HCT116 (cell line): ENCODE measurements around the gene VRK1. TPM values are rescaled to one million over a fixed set of nuclear protein-coding genes. Genes with fewer than 3 reads are reported as not detected.

Experiments used
- ATAC-seq: fragments of 200-7000 bp; cut with Tn5 transposase; 2 replicates; pipeline ENCODE4 v1.9.1; 2020; ENCODE audit warnings: mild to moderate bottlenecking, moderate library complexity
- BruUV-seq: library from RNA; stranded (reverse); fragments of 400-500 nt; replicated peaks from 2 replicates; lab custom pipeline; 2021; lab: Mats Ljungman, UMichigan
- CTCF ChIA-PET: fragments of 300-600 bp; sonication (Branson Sonifier 250); formaldehyde crosslinking; loops from one replicate; lab custom pipeline; 2021; ENCODE audit warnings: antibody characterized with exemption; lab: Charles Lee
- POLR2A ChIA-PET: fragments of 300-600, 350-600 bp; sonication (Branson Sonifier 250); formaldehyde crosslinking; loops from one replicate; lab custom pipeline; 2021; ENCODE audit warnings: antibody characterized with exemption; lab: Charles Lee
- RAD21 ChIA-PET, 2 experiments: fragments of 300-600 bp; sonication (Branson Sonifier 250); formaldehyde crosslinking; loops; one replicate each; lab custom pipeline; 2023; ENCODE audit warnings: low total read pairs in 2 of 2; ENCODE audit not compliant: uncharacterized antibody in 2 of 2, unreplicated experiment in 2 of 2, low non-redundant PET in 1 of 2; lab: Charles Lee
- DNase-seq: peaks from one replicate; pipeline ENCODE4 v3.0.0-alpha.2; 2010; ENCODE audit warnings: low read depth, low spot score
- H2AFZ ChIP-seq: fragments of 200-600 bp; shearing (Covaris generic), sonication (generic); 2 replicates; pipeline ENCODE4 v1.6.1; 2017; ENCODE audit warnings: low read depth, mixed run types, mixed read lengths, antibody characterized with exemption, low read length; ENCODE audit not compliant: poor library complexity, severe bottlenecking
- H3K27ac ChIP-seq: 2 replicates; pipeline ENCODE4 v1.5.1; 2012; ENCODE audit warnings: low read depth, low read length
- H3K27me3 ChIP-seq: fragments of 200-600 bp; sonication (generic); 2 replicates; pipeline ENCODE4 v1.6.1; 2016; ENCODE audit warnings: mixed run types, low read length, mixed read lengths; ENCODE audit not compliant: insufficient read depth
- H3K36me3 ChIP-seq, 2 experiments: fragments of 200-500 bp in 1 of 2; fragments of 200-600 bp in 1 of 2; sonication (Bioruptor generic) in 1 of 2; sonication (generic) in 1 of 2; 2 replicates each; pipeline versions ENCODE4 v1.5.1 to v1.6.1; 2014 to 2016; ENCODE audit warnings: low read length in 2 of 2, inconsistent platforms in 1 of 2, mixed read lengths in 1 of 2, mixed run types in 1 of 2; ENCODE audit not compliant: insufficient read depth in 2 of 2, control insufficient read depth in 1 of 2
- H3K4me1 ChIP-seq, 2 experiments: fragments of 200-600 bp in 1 of 2; sonication (generic) in 1 of 2; 2 replicates each; pipeline versions ENCODE4 v1.5.1 to v1.6.1; 2012 to 2017; ENCODE audit warnings: low read length in 2 of 2, inconsistent platforms in 1 of 2, mild to moderate bottlenecking in 1 of 2, mixed read lengths in 1 of 2, mixed run types in 1 of 2, moderate library complexity in 1 of 2; ENCODE audit not compliant: insufficient read depth in 2 of 2, control insufficient read depth in 1 of 2
- H3K4me2 ChIP-seq: fragments of 200-600 bp; sonication (generic); 2 replicates; pipeline ENCODE4 v1.6.1; 2017; ENCODE audit warnings: mixed run types, low read length, mixed read lengths
- H3K4me3 ChIP-seq, 2 experiments: fragments of 200-600 bp in 1 of 2; sonication (generic) in 1 of 2; replicated peaks in 1 of 2; 2 replicates each; pipeline ENCODE4 v1.5.1; 2011 to 2016; ENCODE audit warnings: low read length in 2 of 2, control low read depth in 1 of 2, low read depth in 1 of 2, mild to moderate bottlenecking in 1 of 2, mixed read lengths in 1 of 2, mixed run types in 1 of 2
- H3K79me2 ChIP-seq: fragments of 200-600 bp; sonication (generic); 2 replicates; pipeline ENCODE4 v1.6.1; 2017; ENCODE audit warnings: mild to moderate bottlenecking, mixed run types, low read length, moderate library complexity, mixed read lengths; ENCODE audit not compliant: insufficient read depth
- H3K9ac ChIP-seq: fragments of 200-600 bp; sonication (generic); 2 replicates; pipeline ENCODE4 v1.6.1; 2016; ENCODE audit warnings: low read length, mixed read lengths
- H3K9me2 ChIP-seq: fragments of 200-600 bp; sonication (generic), shearing (Covaris generic); 2 replicates; pipeline ENCODE4 v1.6.1; 2017; ENCODE audit warnings: mixed run types, mild to moderate bottlenecking, moderate library complexity; ENCODE audit not compliant: insufficient read depth
- H3K9me3 ChIP-seq, 2 experiments: fragments of 200-500 bp in 1 of 2; fragments of 200-600 bp in 1 of 2; sonication (Bioruptor generic) in 1 of 2; sonication (generic) in 1 of 2; 2 replicates each; pipeline ENCODE4 v1.6.1; 2014 to 2017; ENCODE audit warnings: low read length in 2 of 2, mixed read lengths in 2 of 2, inconsistent platforms in 1 of 2, low read depth in 1 of 2, mild to moderate bottlenecking in 1 of 2, mixed run types in 1 of 2, moderate library complexity in 1 of 2; ENCODE audit not compliant: control insufficient read depth in 1 of 2, insufficient read depth in 1 of 2
- H4K20me1 ChIP-seq: fragments of 200-600 bp; sonication (generic), shearing (Covaris generic); 2 replicates; pipeline ENCODE4 v1.6.1; 2017; ENCODE audit warnings: mixed run types, mild to moderate bottlenecking, moderate library complexity; ENCODE audit not compliant: insufficient read depth
- ATF3 ChIP-seq: IDR thresholded peaks from 2 replicates; pipeline ENCODE4 v1.6.1; 2012
- CBX3 ChIP-seq: IDR thresholded peaks from 2 replicates; pipeline ENCODE4 v1.6.1; 2012; ENCODE audit warnings: low read depth
- CEBPB ChIP-seq: IDR thresholded peaks from 2 replicates; pipeline ENCODE4 v1.6.1; 2012; ENCODE audit warnings: low read depth
- CTCF ChIP-seq, 3 experiments: fragments of 200-600 bp in 1 of 3; sonication (generic) in 1 of 3; IDR thresholded peaks in 2 of 3; conservative IDR thresholded peaks in 1 of 3; 2 replicates each; pipeline ENCODE4 v1.5.1; 2012 to 2017; ENCODE audit warnings: low read depth in 2 of 3, low read length in 2 of 3, antibody characterized with exemption in 1 of 3, borderline replicate concordance in 1 of 3, control low read depth in 1 of 3, mild to moderate bottlenecking in 1 of 3, mixed read lengths in 1 of 3, mixed run types in 1 of 3, moderate library complexity in 1 of 3; ENCODE audit not compliant: insufficient read depth in 1 of 3
- ELF1 ChIP-seq: IDR thresholded peaks from 2 replicates; pipeline ENCODE4 v1.6.1; 2012; ENCODE audit warnings: low read depth, borderline replicate concordance
- JUND ChIP-seq: IDR thresholded peaks from 2 replicates; pipeline ENCODE4 v1.6.1; 2012
- MAX ChIP-seq: IDR thresholded peaks from 2 replicates; pipeline ENCODE4 v1.6.1; 2012
- POLR2A ChIP-seq: IDR thresholded peaks from 2 replicates; pipeline ENCODE4 v1.7.0; 2011; ENCODE audit warnings: borderline replicate concordance; ENCODE audit not compliant: insufficient read depth, insufficient read length; ENCODE audit errors: extremely low read depth
- POLR2AphosphoS5 ChIP-seq: IDR thresholded peaks from 2 replicates; pipeline ENCODE4 v1.6.1; 2011; ENCODE audit warnings: mild to moderate bottlenecking, low read depth, low read length, moderate library complexity
- RAD21 ChIP-seq: IDR thresholded peaks from 2 replicates; pipeline ENCODE4 v1.6.1; 2012; ENCODE audit warnings: low read depth, mild to moderate bottlenecking
- SIN3A ChIP-seq: IDR thresholded peaks from 2 replicates; pipeline ENCODE4 v1.6.1; 2012; ENCODE audit warnings: low read depth
- TCF7L2 ChIP-seq: IDR thresholded peaks from 2 replicates; pipeline ENCODE4 v1.7.0; 2011; ENCODE audit warnings: borderline replicate concordance, inconsistent platforms; ENCODE audit not compliant: insufficient read depth, insufficient read length; ENCODE audit errors: extremely low read depth
- YY1 ChIP-seq: IDR thresholded peaks from 2 replicates; pipeline ENCODE4 v1.6.1; 2011; ENCODE audit warnings: low read length, low read depth, moderate library complexity, mild to moderate bottlenecking; ENCODE audit not compliant: insufficient replicate concordance; ENCODE audit errors: extremely low read depth
- ZBTB33 ChIP-seq: IDR thresholded peaks from 2 replicates; pipeline ENCODE4 v1.6.1; 2011; ENCODE audit warnings: mild to moderate bottlenecking, low read length, moderate library complexity; ENCODE audit not compliant: insufficient replicate concordance; ENCODE audit errors: extremely low read depth
- ZFX ChIP-seq: fragments of 450-650 bp; IDR thresholded peaks from 2 replicates; pipeline ENCODE4 v1.6.1; 2017
- ZNF274 ChIP-seq: fragments of 200-500 bp; sonication (Bioruptor generic); IDR thresholded peaks from 2 replicates; pipeline ENCODE4 v1.6.1; 2014; ENCODE audit warnings: mild to moderate bottlenecking, low read depth, low read length, inconsistent platforms
- intact Hi-C: fragments of 100-400 bp; cut with micrococcal nuclease; formaldehyde crosslinking; loops from 2 replicates; pipeline ENCODE4 v1.10.0; 2022
- total RNA-seq: library from RNA; stranded (reverse); gene quantifications from one replicate; pipeline ENCODE4 v1.2.1, GENCODE V29; 2021; ENCODE audit not compliant: unreplicated experiment

Gene VRK1
- total RNA-seq, 1 experiment from 2014 or later, result 51.4 TPM

- TF ChIP-seq CTCF (IDR thresholded peaks at IDR 0.05 in 2 of 3, conservative IDR thresholded peaks at IDR 0.05 in 1 of 3; ENCODE audit: borderline replicate concordance in 1 of 3, insufficient read depth in 1 of 3, low read depth in 2 of 3, low read length in 2 of 3) (no peak), ATF3 (no peak), ZFX (no peak), POLR2AphosphoS5 (no peak)
These were observed 52.6 kb downstream of the VRK1 start (continued) for GRCh38 chr14:96849733-96850132.

GRCh38 chr14:96851694-96852381 is 54.7 kb downstream of the VRK1 start:
- H4K20me1 ChIP-seq, result peaks cover 10% of the 10 kb centered on the region; the same call in 1 of the 2 replicates
- no peak overlapping the region; the same call in 1 of the 2 replicates for H3K27ac ChIP-seq
- CTCF ChIA-PET, result interaction anchor here (1.2 to 2.1 kb wide), 7 partner anchors 8 to 283 kb away, joined by 3 to 20 read pairs (median 5); no protein-coding TSS in a partner anchor
- no TSS peak for BruUV-seq
- no peaks in the 10 kb centered on the region for H3K9me3 ChIP-seq
- H3K36me3 ChIP-seq, result peaks cover 2 to 22% of the 10 kb centered on the region in 2 experiments; a peak in 2 of 4 replicates
- no peaks in the 10 kb centered on the region for H3K27me3 ChIP-seq
- H3K9ac ChIP-seq, result no peak overlapping the region
- no peak overlapping the region for H2AFZ ChIP-seq
- RAD21 ChIA-PET, result no interaction called here
- H3K4me1 ChIP-seq, result peaks cover 0 to 9% of the 10 kb centered on the region in 2 experiments; a peak in 2 of 4 replicates
- H3K4me2 ChIP-seq, result peak overlapping the region; percentile 18; the same call in 1 of the 2 replicates
- ATAC-seq (no peak), DNase-seq (no peak)
- intact Hi-C loops, result loop anchor here (1.0 kb wide), 1 partner anchor 268 kb away; no protein-coding TSS in a partner anchor
- H3K9me2 ChIP-seq, result no peaks in the 10 kb centered on the region
- H3K4me3 ChIP-seq, result no peak overlapping the region
- POLR2A ChIA-PET, result no interaction called here
- H3K79me2 ChIP-seq, result peaks cover 45% of the 10 kb centered on the region
- TF ChIP-seq YY1, result no peak
- TF ChIP-seq CBX3, result no peak
- no peak for TF ChIP-seq ELF1
- no peak for TF ChIP-seq POLR2A
- TF ChIP-seq ZNF274, result no peak
- no peak for TF ChIP-seq TCF7L2
- TF ChIP-seq SIN3A, result no peak
- TF ChIP-seq CEBPB, result no peak
- TF ChIP-seq CTCF (IDR thresholded peaks at IDR 0.05 in 2 of 3, conservative IDR thresholded peaks at IDR 0.05 in 1 of 3; ENCODE audit: borderline replicate concordance in 1 of 3, insufficient read depth in 1 of 3, low read depth in 2 of 3, low read length in 2 of 3), result no peak
- TF ChIP-seq ZBTB33, result no peak
- no peak for TF ChIP-seq MAX
- no peak for TF ChIP-seq JUND
- no peak for TF ChIP-seq RAD21
